Breast epithelium (tissue), 3 donors: Measurements from ENCODE around the gene IPCEF1.

Experiments used
- CTCF ChIP-seq, 3 donors: fragments of 450-650 bp; IDR thresholded peaks; one replicate each; pipeline ENCODE4 v1.5.1; 2016 to 2017; ENCODE audit warnings: antibody characterized with exemption in 3 of 3, mild to moderate bottlenecking in 3 of 3, moderate library complexity in 3 of 3
- POLR2A ChIP-seq: fragments of 450-650 bp; IDR thresholded peaks from one replicate; pipeline ENCODE4 v1.6.1; 2016; ENCODE audit warnings: antibody characterized with exemption, mild to moderate bottlenecking, moderate library complexity
- POLR2AphosphoS5 ChIP-seq, 3 donors: sonication (generic); formaldehyde crosslinking; IDR thresholded peaks; one replicate each; pipeline ENCODE4 v1.6.1; 2017; ENCODE audit warnings: antibody characterized with exemption in 3 of 3

- TF ChIP-seq POLR2AphosphoS5 (IDR thresholded peaks at IDR 0.05) (no peak), CTCF (IDR thresholded peaks at IDR 0.05) (no peak), POLR2A (no peak)
These were observed 190.5 kb downstream of the IPCEF1 start for GRCh38 chr6:154166140-154166539.
